Keratinocyte (primary cell): ENCODE measurements around the gene FBXO17. TPM values are rescaled to one million over a fixed set of nuclear protein-coding genes. Genes with fewer than 3 reads are reported as not detected.

Experiments
- DNase-seq: peaks from one replicate; pipeline ENCODE4 v3.0.0-alpha.2; 2011; ENCODE audit warnings: low read depth, missing footprints, low spot score
- FAIRE-seq: peaks from 2 replicates; lab custom pipeline; 2011; peaks lifted over from hg19 to GRCh38; lab: Jason Lieb, UNC
- H2AFZ ChIP-seq: 2 replicates; pipeline ENCODE4 v1.6.0; 2012; ENCODE audit warnings: low read length, control low read depth, inconsistent platforms; ENCODE audit not compliant: control insufficient read depth
- H3K27ac ChIP-seq: 2 replicates; pipeline ENCODE4 v1.5.1; 2011; ENCODE audit warnings: low read length; ENCODE audit not compliant: control insufficient read depth, insufficient read depth
- H3K27me3 ChIP-seq: 3 replicates; pipeline ENCODE4 v1.6.0; 2011; ENCODE audit warnings: low read length; ENCODE audit not compliant: control insufficient read depth, insufficient read depth; ENCODE audit errors: extremely low read depth
- H3K36me3 ChIP-seq, 2 experiments: 2 replicates in 1 of 2; 3 replicates in 1 of 2; pipeline ENCODE4 v1.5.1; 2011; ENCODE audit warnings: low read length in 2 of 2, mild to moderate bottlenecking in 1 of 2; ENCODE audit not compliant: control insufficient read depth in 2 of 2, insufficient read depth in 2 of 2; ENCODE audit errors: extremely low read depth in 1 of 2
- H3K4me1 ChIP-seq: 3 replicates; pipeline ENCODE4 v1.5.1; 2011; ENCODE audit warnings: low read length; ENCODE audit not compliant: control insufficient read depth, insufficient read depth; ENCODE audit errors: extremely low read depth
- H3K4me2 ChIP-seq: 3 replicates; pipeline ENCODE4 v1.6.0; 2011; ENCODE audit warnings: low read depth, low read length; ENCODE audit not compliant: control insufficient read depth, insufficient read depth; ENCODE audit errors: extremely low read depth
- H3K4me3 ChIP-seq, 3 experiments: fragments of 200-600 bp in 1 of 3; sonication (generic) in 1 of 3; 2 replicates in 2 of 3; 3 replicates in 1 of 3; pipeline ENCODE4 v1.5.1; 2011 to 2016; ENCODE audit warnings: low read length in 3 of 3, mild to moderate bottlenecking in 3 of 3, control low read depth in 2 of 3, inconsistent platforms in 1 of 3, low read depth in 1 of 3, mixed read lengths in 1 of 3, mixed run types in 1 of 3, moderate library complexity in 1 of 3; ENCODE audit not compliant: control insufficient read depth in 2 of 3, insufficient read depth in 2 of 3; ENCODE audit errors: extremely low read depth in 1 of 3
- H3K79me2 ChIP-seq: 2 replicates; pipeline ENCODE4 v1.6.0; 2012; ENCODE audit warnings: low read length; ENCODE audit not compliant: control insufficient read depth, insufficient read depth
- H3K9ac ChIP-seq: 3 replicates; pipeline ENCODE4 v1.6.0; 2011; ENCODE audit warnings: low read length; ENCODE audit not compliant: control insufficient read depth, insufficient read depth; ENCODE audit errors: extremely low read depth
- H3K9me1 ChIP-seq: 3 replicates; pipeline ENCODE4 v1.6.0; 2011; ENCODE audit warnings: low read length; ENCODE audit not compliant: control insufficient read depth, insufficient read depth; ENCODE audit errors: extremely low read depth
- H3K9me3 ChIP-seq: 2 replicates; pipeline ENCODE4 v1.5.1; 2012; ENCODE audit warnings: low read depth, low read length; ENCODE audit not compliant: control insufficient read depth
- H4K20me1 ChIP-seq: 3 replicates; pipeline ENCODE4 v1.6.0; 2011; ENCODE audit warnings: low read length; ENCODE audit not compliant: control insufficient read depth, insufficient read depth; ENCODE audit errors: extremely low read depth
- EZH2 ChIP-seq: IDR thresholded peaks from one replicate; pipeline ENCODE4 v1.6.1; 2012; ENCODE audit warnings: inconsistent platforms, mild to moderate bottlenecking, low read length, moderate library complexity
- dilution Hi-C: fragments of 300-500 bp; cut with MboI; formaldehyde crosslinking; loops from one replicate; pipeline ENCODE4 v1.7.0; 2020; ENCODE audit warnings: low sequenced_read_pairs; ENCODE audit not compliant: extremely low pct_ligation_motif_present
- polyA plus RNA-seq, 5 experiments: library from polyadenylated mRNA; depleted of rRNA in 3 of 5; stranded (reverse) in 3 of 5; stranded (forward) in 1 of 5; unstranded in 1 of 5; fragments of >200 nt; gene quantifications; 1 replicate in 1 of 5; 2 replicates in 3 of 5; 3 replicates in 1 of 5; pipeline versions ENCODE4 v1.2.1 to v1.2.3, GENCODE V29; 2011 to 2012; ENCODE audit warnings: missing spikeins in 2 of 5, low read depth in 1 of 5, low replicate concordance in 1 of 5
- TF ChIP-seq, protein P1 (sequence below), 3 experiments: IDR thresholded peaks in 1 of 3; conservative IDR thresholded peaks in 1 of 3; optimal IDR thresholded peaks in 1 of 3; 2 replicates in 2 of 3; 3 replicates in 1 of 3; pipeline versions ENCODE3 to v1.5.1; 2011; ENCODE audit warnings: low read length in 3 of 3, mild to moderate bottlenecking in 3 of 3, moderate library complexity in 2 of 3, control low read depth in 1 of 3, inconsistent platforms in 1 of 3; ENCODE audit not compliant: insufficient read depth in 2 of 3; ENCODE audit errors: extremely low read depth in 1 of 3

FBXO17 gene
- polyA plus RNA-seq, 1 donor (not counting 4 experiments of a cell fraction or from before 2014, with no cell fraction given), result 5.4 TPM

DNA sequence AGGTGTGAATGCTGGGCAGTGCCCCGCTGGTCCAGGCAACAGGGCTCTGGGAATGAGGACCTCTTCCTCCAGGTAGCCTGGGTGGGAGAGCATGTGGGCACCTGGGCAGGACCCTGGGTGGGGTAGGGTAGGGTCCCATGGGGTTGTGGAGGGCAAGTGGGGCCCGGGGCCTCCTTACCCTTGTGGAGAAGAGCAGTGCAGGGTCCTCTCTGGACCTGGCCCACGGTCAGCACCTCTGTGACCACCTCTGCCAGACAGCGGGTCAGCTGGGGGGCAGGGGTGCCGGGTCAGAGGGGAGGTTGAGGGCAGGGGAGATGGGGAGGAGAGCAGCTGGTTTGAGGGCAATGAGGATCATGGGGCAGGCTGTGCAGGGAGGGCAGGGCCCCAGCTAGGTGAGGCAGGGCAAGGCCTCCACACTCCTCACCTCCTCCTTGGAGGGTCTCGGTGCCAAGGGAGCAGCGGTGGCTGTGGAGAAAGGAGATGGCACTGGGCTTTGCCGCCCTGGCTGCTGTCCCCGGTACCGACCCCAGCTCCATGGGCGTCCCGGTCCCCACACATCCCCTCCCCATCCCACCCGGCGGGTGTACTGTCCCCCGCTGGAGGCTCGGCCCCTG lies 64.0 kb downstream of the FBXO17 start:
- Histone ChIP-seq H3K9me1 (no peaks in the 10 kb centered on the region), H3K79me2 (no peaks in the 10 kb centered on the region), H3K9me3 (no peaks in the 10 kb centered on the region), H3K36me3 (peaks cover 4 to 5% of the 10 kb centered on the region in 2 experiments), H3K27me3 (no peaks in the 10 kb centered on the region), H3K27ac (no peak overlapping the region), H3K4me1 (no peaks in the 10 kb centered on the region), H4K20me1 (no peaks in the 10 kb centered on the region), H2AFZ (no peak overlapping the region), H3K9ac (no peak overlapping the region), H3K4me2 (no peak overlapping the region), H3K4me3 (no peak overlapping the region)
- DNase-seq (no peak), FAIRE-seq (no peak)
- dilution Hi-C loops, result no loop called here
- no peak for TF ChIP-seq EZH2
- TF ChIP-seq, protein P1, sequence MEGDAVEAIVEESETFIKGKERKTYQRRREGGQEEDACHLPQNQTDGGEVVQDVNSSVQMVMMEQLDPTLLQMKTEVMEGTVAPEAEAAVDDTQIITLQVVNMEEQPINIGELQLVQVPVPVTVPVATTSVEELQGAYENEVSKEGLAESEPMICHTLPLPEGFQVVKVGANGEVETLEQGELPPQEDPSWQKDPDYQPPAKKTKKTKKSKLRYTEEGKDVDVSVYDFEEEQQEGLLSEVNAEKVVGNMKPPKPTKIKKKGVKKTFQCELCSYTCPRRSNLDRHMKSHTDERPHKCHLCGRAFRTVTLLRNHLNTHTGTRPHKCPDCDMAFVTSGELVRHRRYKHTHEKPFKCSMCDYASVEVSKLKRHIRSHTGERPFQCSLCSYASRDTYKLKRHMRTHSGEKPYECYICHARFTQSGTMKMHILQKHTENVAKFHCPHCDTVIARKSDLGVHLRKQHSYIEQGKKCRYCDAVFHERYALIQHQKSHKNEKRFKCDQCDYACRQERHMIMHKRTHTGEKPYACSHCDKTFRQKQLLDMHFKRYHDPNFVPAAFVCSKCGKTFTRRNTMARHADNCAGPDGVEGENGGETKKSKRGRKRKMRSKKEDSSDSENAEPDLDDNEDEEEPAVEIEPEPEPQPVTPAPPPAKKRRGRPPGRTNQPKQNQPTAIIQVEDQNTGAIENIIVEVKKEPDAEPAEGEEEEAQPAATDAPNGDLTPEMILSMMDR (optimal IDR thresholded peaks at IDR 0.05 in 1 of 3, IDR thresholded peaks at IDR 0.05 in 1 of 3, conservative IDR thresholded peaks at IDR 0.05 in 1 of 3; ENCODE audit: extremely low read depth in 1 of 3, insufficient read depth in 2 of 3, low read length in 3 of 3), result no peak

DNA sequence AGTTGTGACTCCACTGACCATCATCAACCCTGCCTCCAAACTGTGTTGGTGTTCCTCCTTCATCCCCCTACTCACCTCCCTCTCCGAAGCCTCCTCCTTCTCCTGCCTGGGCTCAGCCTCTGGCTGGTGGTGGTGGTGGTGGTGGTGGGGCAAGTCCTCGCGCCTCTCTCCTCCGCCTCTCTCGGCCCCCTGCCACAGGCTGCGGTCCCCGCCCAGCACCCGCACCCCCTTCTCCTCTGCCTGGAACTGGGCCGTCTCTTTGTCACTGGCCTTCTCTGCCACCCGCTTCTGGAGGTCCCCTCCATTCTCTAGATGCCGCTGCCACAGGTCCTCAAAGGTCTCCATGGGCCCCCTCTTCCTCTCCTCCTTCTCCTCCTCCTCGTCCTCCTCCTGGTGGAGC lies 65.1 kb downstream of the FBXO17 start:
- FAIRE-seq, result no peak
- H4K20me1 ChIP-seq, result no peaks in the 10 kb centered on the region
- peaks cover 4 to 5% of the 10 kb centered on the region in 2 experiments for H3K36me3 ChIP-seq
- no peak overlapping the region for H3K4me3 ChIP-seq
- H3K4me2 ChIP-seq, result no peak overlapping the region
- no peaks in the 10 kb centered on the region for H3K79me2 ChIP-seq
- TF ChIP-seq, protein P1 (optimal IDR thresholded peaks at IDR 0.05 in 1 of 3, IDR thresholded peaks at IDR 0.05 in 1 of 3, conservative IDR thresholded peaks at IDR 0.05 in 1 of 3; ENCODE audit: extremely low read depth in 1 of 3, insufficient read depth in 2 of 3, low read length in 3 of 3), result no peak
- TF ChIP-seq EZH2, result no peak
- no peaks in the 10 kb centered on the region for H3K9me1 ChIP-seq
- H3K9me3 ChIP-seq, result no peaks in the 10 kb centered on the region
- dilution Hi-C loops, result no loop called here
- H3K4me1 ChIP-seq, result no peaks in the 10 kb centered on the region
- H3K9ac ChIP-seq, result no peak overlapping the region
- no peak overlapping the region for H2AFZ ChIP-seq
- H3K27ac ChIP-seq, result no peak overlapping the region
- DNase-seq, result no peak
- H3K27me3 ChIP-seq, result no peaks in the 10 kb centered on the region
